HepG2 (cell line): ENCODE results near the gene CCDC142. TPM values are rescaled to one million over a fixed set of nuclear protein-coding genes. Genes with fewer than 3 reads are reported as not detected.

Experiments used
- ARID5B ChIP-seq: IDR thresholded peaks from 2 replicates; pipeline ENCODE4 v1.4.0; 2020; ENCODE audit warnings: mild to moderate bottlenecking, missing genetic modification reagents
- ETV5 ChIP-seq: IDR thresholded peaks from 2 replicates; pipeline ENCODE4 v1.6.1; 2018; ENCODE audit warnings: missing biosample characterization, missing genetic modification reagents, inconsistent platforms, borderline replicate concordance
- HCFC1 ChIP-seq: fragments of 150-350 bp; IDR thresholded peaks from 2 replicates; pipeline ENCODE4 v1.6.1; 2014; ENCODE audit warnings: low read depth, low read length
- HOXA3 ChIP-seq: sonication (generic); formaldehyde crosslinking; IDR thresholded peaks from 2 replicates; pipeline ENCODE4 v1.5.0; 2020; ENCODE audit warnings: missing genetic modification reagents
- IKZF4 ChIP-seq: sonication (generic); formaldehyde crosslinking; IDR thresholded peaks from 2 replicates; pipeline ENCODE4 v1.5.1; 2020; ENCODE audit warnings: borderline replicate concordance, mild to moderate bottlenecking, low read depth, missing genetic modification reagents; ENCODE audit errors: not compliant biosample characterization
- IKZF5 ChIP-seq: IDR thresholded peaks from 2 replicates; pipeline ENCODE4 v1.6.1; 2018; ENCODE audit warnings: missing genetic modification reagents, mild to moderate bottlenecking, missing compliant biosample characterization
- KDM3A ChIP-seq: IDR thresholded peaks from 2 replicates; pipeline ENCODE4 v1.6.1; 2018; ENCODE audit warnings: low read depth, missing compliant biosample characterization
- KLF13 ChIP-seq: sonication (generic); formaldehyde crosslinking; IDR thresholded peaks from 2 replicates; pipeline ENCODE4 v1.4.0; 2020; ENCODE audit warnings: mild to moderate bottlenecking, missing genetic modification reagents
- KLF16 ChIP-seq, 2 experiments: sonication (generic) in 1 of 2; formaldehyde crosslinking in 1 of 2; IDR thresholded peaks; 2 replicates each; pipeline versions ENCODE4 v1.6.1 to v1.8.0; 2016 to 2023; ENCODE audit warnings: missing genetic modification reagents in 2 of 2, missing compliant biosample characterization in 1 of 2
- MAF1 ChIP-seq: sonication (generic); formaldehyde crosslinking; IDR thresholded peaks from 2 replicates; pipeline ENCODE4 v1.5.0; 2020; ENCODE audit warnings: missing genetic modification reagents, borderline replicate concordance
- MXD3 ChIP-seq: IDR thresholded peaks from 2 replicates; pipeline ENCODE4 v1.6.1; 2016; ENCODE audit warnings: mild to moderate bottlenecking, missing biosample characterization, missing genetic modification reagents
- NBN ChIP-seq: fragments of 450-650 bp; conservative IDR thresholded peaks from 2 replicates; pipeline ENCODE4 v1.6.1; 2017
- NFE2 ChIP-seq: sonication (generic); formaldehyde crosslinking; IDR thresholded peaks from 2 replicates; pipeline ENCODE4 v1.4.0; 2020; ENCODE audit warnings: missing genetic modification reagents
- NR3C1 ChIP-seq: sonication (generic); formaldehyde crosslinking; IDR thresholded peaks from 2 replicates; pipeline ENCODE4 v1.4.0; 2020; ENCODE audit warnings: missing genetic modification reagents
- PHF21A ChIP-seq: sonication (generic); formaldehyde crosslinking; IDR thresholded peaks from 2 replicates; pipeline ENCODE4 v1.5.0; 2020; ENCODE audit warnings: mild to moderate bottlenecking, missing genetic modification reagents
- POLR2AphosphoS2 ChIP-seq: IDR thresholded peaks from 2 replicates; pipeline ENCODE4 v1.6.1; 2011; ENCODE audit warnings: low read depth, low read length, improper control_type of control experiment
- PRPF4 ChIP-seq: fragments of 200-400 bp; formaldehyde crosslinking; IDR thresholded peaks from 2 replicates; pipeline ENCODE4 v1.6.1; 2016; ENCODE audit warnings: low read length, low read depth; ENCODE audit not compliant: poor library complexity, severe bottlenecking
- RBFOX2 ChIP-seq: fragments of 200-400 bp; formaldehyde crosslinking; IDR thresholded peaks from 2 replicates; pipeline ENCODE4 v1.6.1; 2017; ENCODE audit warnings: low read depth, mild to moderate bottlenecking, low read length
- TAF1 ChIP-seq: sonication (generic); formaldehyde crosslinking; IDR thresholded peaks from 2 replicates; pipeline ENCODE4 v1.4.0; 2020; ENCODE audit warnings: missing genetic modification reagents
- TOE1 ChIP-seq: sonication (generic); formaldehyde crosslinking; IDR thresholded peaks from 2 replicates; pipeline ENCODE4 v1.4.0; 2020; ENCODE audit warnings: mild to moderate bottlenecking, missing genetic modification reagents
- ZKSCAN8 ChIP-seq: IDR thresholded peaks from 2 replicates; pipeline ENCODE4 v1.6.1; 2016; ENCODE audit warnings: borderline replicate concordance, missing genetic modification reagents, missing compliant biosample characterization
- ZNF136 ChIP-seq: sonication (generic); formaldehyde crosslinking; IDR thresholded peaks from 2 replicates; pipeline ENCODE4 v1.8.1; 2022; ENCODE audit warnings: low read depth, mild to moderate bottlenecking, moderate library complexity, missing genetic modification reagents
- ZNF224 ChIP-seq: sonication (generic); formaldehyde crosslinking; IDR thresholded peaks from 2 replicates; pipeline ENCODE4 v1.5.0; 2020; ENCODE audit warnings: mild to moderate bottlenecking, missing genetic modification reagents
- ZNF235 ChIP-seq: sonication (generic); formaldehyde crosslinking; IDR thresholded peaks from 2 replicates; pipeline ENCODE4 v1.8.1; 2023; ENCODE audit warnings: mild to moderate bottlenecking, missing genetic modification reagents, borderline replicate concordance
- polyA plus RNA-seq, 8 experiments: library from polyadenylated mRNA; depleted of rRNA in 3 of 8; stranded (reverse) in 7 of 8; unstranded in 1 of 8; fragments of >200 nt; fragmentation: Illumina TruSeq in 4 of 8; extraction: Trizol in 4 of 8; gene quantifications; 2 replicates each; pipeline versions ENCODE4 v1.2.1 to v1.2.3, GENCODE V29; 2011 to 2016; ENCODE audit warnings: low read depth in 4 of 8, missing spikeins in 1 of 8, mixed read lengths in 1 of 8; ENCODE audit not compliant: insufficient read depth in 1 of 8
- total RNA-seq, 5 experiments: library from RNA; depleted of rRNA; stranded (reverse); fragments of >200 nt; fragmentation: Illumina TruSeq; extraction: Trizol; gene quantifications; 2 replicates each; pipeline ENCODE4 v1.2.3, GENCODE V29; 2016; ENCODE audit warnings: low read depth in 1 of 5
- TF ChIP-seq, protein P1 (sequence below): fragments of 450-650 bp; IDR thresholded peaks from 2 replicates; pipeline ENCODE4 v1.6.1; 2016

The CCDC142 gene
- total and polyA plus RNA-seq, 2 of the 13 experiments (the other 11 are each of a cell fraction or from before 2014, with no cell fraction given), result 14.7 to 30.4 TPM

GRCh38 chr2:74481961-74482800, 617 bp downstream of the CCDC142 start (continued):
- TF ChIP-seq NR3C1 (no peak), IKZF4 (CRISPR knock-in tag) (peak; percentile 92), ZKSCAN8 (CRISPR knock-in tag) (no peak), PRPF4 (no peak), ZNF235 (CRISPR knock-in tag) (peak; percentile 96), HCFC1 (no peak), NFE2 (CRISPR knock-in tag) (no peak), TOE1 (CRISPR knock-in tag) (no peak; the same call in 1 of the 2 replicates), MXD3 (CRISPR knock-in tag) (no peak), TAF1 (CRISPR knock-in tag) (no peak), KLF16 (CRISPR knock-in tag; IDR thresholded peaks at IDR 0.05) (no peak), KLF13 (CRISPR knock-in tag) (no peak), KDM3A (CRISPR knock-in tag) (peak; percentile 3; the same call in 1 of the 2 replicates), RBFOX2 (peak; percentile 93), POLR2AphosphoS2 (no peak), ETV5 (CRISPR knock-in tag) (no peak), HOXA3 (peak; percentile 84), NBN (no peak), ARID5B (CRISPR knock-in tag) (no peak; the same call in 1 of the 2 replicates), ZNF224 (CRISPR knock-in tag) (no peak), ZNF136 (CRISPR knock-in tag) (no peak), MAF1 (CRISPR knock-in tag) (peak; percentile 22; the same call in 1 of the 2 replicates), IKZF5 (CRISPR knock-in tag) (no peak), PHF21A (CRISPR knock-in tag) (no peak)
- TF ChIP-seq, protein P1, sequence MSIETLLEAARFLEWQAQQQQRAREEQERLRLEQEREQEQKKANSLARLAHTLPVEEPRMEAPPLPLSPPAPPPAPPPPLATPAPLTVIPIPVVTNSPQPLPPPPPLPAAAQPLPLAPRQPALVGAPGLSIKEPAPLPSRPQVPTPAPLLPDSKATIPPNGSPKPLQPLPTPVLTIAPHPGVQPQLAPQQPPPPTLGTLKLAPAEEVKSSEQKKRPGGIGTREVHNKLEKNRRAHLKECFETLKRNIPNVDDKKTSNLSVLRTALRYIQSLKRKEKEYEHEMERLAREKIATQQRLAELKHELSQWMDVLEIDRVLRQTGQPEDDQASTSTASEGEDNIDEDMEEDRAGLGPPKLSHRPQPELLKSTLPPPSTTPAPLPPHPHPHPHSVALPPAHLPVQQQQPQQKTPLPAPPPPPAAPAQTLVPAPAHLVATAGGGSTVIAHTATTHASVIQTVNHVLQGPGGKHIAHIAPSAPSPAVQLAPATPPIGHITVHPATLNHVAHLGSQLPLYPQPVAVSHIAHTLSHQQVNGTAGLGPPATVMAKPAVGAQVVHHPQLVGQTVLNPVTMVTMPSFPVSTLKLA, result no peak
